Measurements from ENCODE around the gene TRABD2B. TPM values are rescaled to one million over a fixed set of nuclear protein-coding genes. Genes with fewer than 3 reads are reported as not detected.

Gene TRABD2B
- total and polyA plus RNA-seq, 7 donors = 0.08 to 0.76 (median 0.42) TPM

- no peak overlapping the region for H3K4me3 ChIP-seq
- no peak overlapping the region for H3K27ac ChIP-seq
- no peak for DNase-seq
- H3K4me1 ChIP-seq = no peaks in the 10 kb centered on the region
- TF ChIP-seq CTCF (IDR thresholded peaks at IDR 0.05) = no peak
- no peak for ATAC-seq
- intact Hi-C loops (cut with DNase I) = no loop called here
- H3K36me3 ChIP-seq (ENCODE audit: insufficient read depth in 1 of 2, low read depth in 1 of 2) = no peaks in the 10 kb centered on the region
- no peaks in the 10 kb centered on the region for H3K9me3 ChIP-seq
- peaks cover 0 to 40% (median 4%) of the 10 kb centered on the region in 3 donors for H3K27me3 ChIP-seq (ENCODE audit: insufficient read depth in 3 of 3, low read length in 2 of 3)
Observed at GRCh38 chr1:47981667-47982350, 15.4 kb downstream of the TRABD2B start.

- 94 to 97% (median 96%) methylated on average over 3 of the region's 3 CpGs for WGBS, 3 donors
- H3K36me3 ChIP-seq (ENCODE audit: insufficient read depth in 1 of 2, low read depth in 1 of 2) = no peaks in the 10 kb centered on the region
- H3K27ac ChIP-seq = no peak overlapping the region
- H3K4me3 ChIP-seq = no peak overlapping the region
- DNase-seq (no peak), ATAC-seq (no peak)
- H3K9me3 ChIP-seq = no peaks in the 10 kb centered on the region
- H3K4me1 ChIP-seq = no peaks in the 10 kb centered on the region
- no peak for TF ChIP-seq CTCF (IDR thresholded peaks at IDR 0.05)
- H3K27me3 ChIP-seq (ENCODE audit: insufficient read depth in 3 of 3, low read length in 2 of 3) = peaks cover 0 to 29% (median 4%) of the 10 kb centered on the region in 3 donors
- intact Hi-C loops (cut with DNase I) = no loop called here
Observed at GRCh38 chr1:47980501-47980900, 16.7 kb downstream of the TRABD2B start.

- ATAC-seq (no peak), DNase-seq (no peak)
- H3K36me3 ChIP-seq (ENCODE audit: insufficient read depth in 1 of 2, low read depth in 1 of 2) = no peaks in the 10 kb centered on the region
- intact Hi-C loops (cut with DNase I) = no loop called here
- H3K27ac ChIP-seq = no peak overlapping the region
- 46 to 62% (median 58%) methylated on average over 3 of the region's 3 CpGs for WGBS, 3 donors
- H3K4me3 ChIP-seq = no peak overlapping the region
- H3K27me3 ChIP-seq (ENCODE audit: insufficient read depth in 3 of 3, low read length in 2 of 3) = peaks cover 0 to 21% (median 0%) of the 10 kb centered on the region in 3 donors
- TF ChIP-seq CTCF (IDR thresholded peaks at IDR 0.05) = no peak
- H3K4me1 ChIP-seq = no peaks in the 10 kb centered on the region
- no peaks in the 10 kb centered on the region for H3K9me3 ChIP-seq
Observed at GRCh38 chr1:47979724-47980123, 17.5 kb downstream of the TRABD2B start.

GRCh38 chr1:47978486-47978885 is 18.7 kb downstream of the TRABD2B start:
- peaks cover 0 to 12% (median 0%) of the 10 kb centered on the region in 3 donors for H3K27me3 ChIP-seq (ENCODE audit: insufficient read depth in 3 of 3, low read length in 2 of 3)
- H3K9me3 ChIP-seq = no peaks in the 10 kb centered on the region
- TF ChIP-seq CTCF (IDR thresholded peaks at IDR 0.05) = no peak
- no peaks in the 10 kb centered on the region for H3K36me3 ChIP-seq (ENCODE audit: insufficient read depth in 1 of 2, low read depth in 1 of 2)
- H3K27ac ChIP-seq = no peak overlapping the region
- H3K4me3 ChIP-seq = no peak overlapping the region
- DNase-seq (no peak), ATAC-seq (no peak)
- 67 to 72% (median 72%) methylated on average over 12 of the region's 12 CpGs for WGBS, 3 donors
- intact Hi-C loops (cut with DNase I) = no loop called here
- H3K4me1 ChIP-seq = no peaks in the 10 kb centered on the region

GRCh38 chr1:47976728-47977127 is 20.5 kb downstream of the TRABD2B start:
- WGBS, 3 donors = 96 to 100% (median 100%) methylated on average over 2 of the region's 2 CpGs
- Histone ChIP-seq H3K9me3 (no peaks in the 10 kb centered on the region), H3K36me3 (ENCODE audit: insufficient read depth in 1 of 2, low read depth in 1 of 2) (no peaks in the 10 kb centered on the region), H3K4me1 (no peaks in the 10 kb centered on the region), H3K27me3 (ENCODE audit: insufficient read depth in 3 of 3, low read length in 2 of 3) (no peaks in the 10 kb centered on the region), H3K27ac (no peak overlapping the region), H3K4me3 (no peak overlapping the region)
- DNase-seq (no peak), ATAC-seq (no peak)
- intact Hi-C loops (cut with DNase I) = no loop called here
- TF ChIP-seq CTCF (IDR thresholded peaks at IDR 0.05) = no peak

Measured in psoas muscle (tissue), 8 donors.